Measurements from ENCODE around the gene RHBDL3. TPM values are rescaled to one million over a fixed set of nuclear protein-coding genes. Genes with fewer than 3 reads are reported as not detected.

RHBDL3 gene
- total and polyA plus RNA-seq, 10 of the 15 experiments (the other 5 are each of a cell fraction or from before 2014, with no cell fraction given) = 0.04 to 0.24 (median 0.04) TPM; not detected in 5

DNA sequence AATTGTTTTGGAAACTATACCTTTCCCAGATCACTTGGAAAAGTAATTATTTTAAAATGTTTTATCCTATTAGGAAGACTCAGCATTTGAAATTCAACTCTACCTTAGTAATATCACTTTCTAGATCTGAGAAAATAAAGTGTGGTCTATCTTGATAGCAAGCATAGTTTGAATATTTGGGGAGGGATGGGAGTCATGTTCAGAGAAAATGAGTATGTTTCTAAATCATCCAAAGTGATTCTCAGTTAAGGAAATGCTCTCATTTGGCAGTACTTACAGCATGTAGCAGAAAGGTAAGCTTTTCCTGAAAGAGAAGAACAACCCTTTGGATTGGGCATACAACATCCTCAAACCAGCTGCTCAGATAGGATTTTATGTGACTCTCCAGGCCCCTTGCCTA lies 69.4 kb downstream of the RHBDL3 start:
- Histone ChIP-seq H2AFZ (ENCODE audit: control insufficient read depth, low read depth, low read length) (no peak overlapping the region), H3K27me3 (replicated peaks in 1 of 2; ENCODE audit: control insufficient read depth in 2 of 2, insufficient read depth in 2 of 2, low read length in 1 of 2) (no peaks in the 10 kb centered on the region), H3K9me3 (replicated peaks; ENCODE audit: control insufficient read depth, insufficient read depth, low read length) (no peaks in the 10 kb centered on the region), H3K27ac (ENCODE audit: control insufficient read depth, insufficient read depth) (no peak overlapping the region), H3K36me3 (ENCODE audit: control insufficient read depth in 2 of 2, insufficient read depth in 2 of 2, low read length in 1 of 2) (peaks cover 0 to 2% of the 10 kb centered on the region in 2 experiments; a peak in 2 of 4 replicates), H3K4me2 (ENCODE audit: control insufficient read depth, insufficient read depth) (no peak overlapping the region), H4K20me1 (ENCODE audit: control insufficient read depth, insufficient read depth) (no peaks in the 10 kb centered on the region), H3K9ac (ENCODE audit: control insufficient read depth, insufficient read depth, low read length) (no peak overlapping the region), H3K79me2 (ENCODE audit: control insufficient read depth, insufficient read depth, low read length) (no peaks in the 10 kb centered on the region), H3K4me3 (no peak overlapping the region), H3K4me1 (ENCODE audit: control insufficient read depth, insufficient read depth, low read length) (no peaks in the 10 kb centered on the region)
- DNase-seq (ENCODE audit: low read depth, low spot score) (no peak), ATAC-seq (no peak), FAIRE-seq (no peak)
- POLR2A ChIA-PET = interaction anchor here (0.5 kb wide), 1 partner anchor 16 kb away, joined by 3 read pairs; no protein-coding TSS in a partner anchor
- no TSS peak for BruUV-seq (replicated peaks)
- in situ Hi-C loops (cut with MboI) (no loop called here), intact Hi-C loops (cut with micrococcal nuclease; ENCODE audit: unreplicated experiment) (no loop called here)
- TF ChIP-seq MEF2B (IDR thresholded peaks at IDR 0.05; ENCODE audit: partially characterized antibody, poor library complexity, severe bottlenecking) (no peak), NR2F1 (conservative IDR thresholded peaks at IDR 0.05) (no peak)
- CTCF ChIA-PET = interaction anchor here (1.0 to 9.3 kb wide), 3 partner anchors 9 to 16 kb away, joined by 3 to 54 read pairs (median 4); no protein-coding TSS in a partner anchor
- RAD21 ChIA-PET (ENCODE audit: unreplicated experiment) = no interaction called here
- SMC1A ChIA-PET (ENCODE audit: uncharacterized antibody, unreplicated experiment) = no interaction called here

GRCh38 chr17:32335687-32336086 lies 70.1 kb downstream of the RHBDL3 start:
- FAIRE-seq (no peak), DNase-seq (ENCODE audit: low read depth, low spot score) (no peak), ATAC-seq (no peak)
- no peak for TF ChIP-seq SUZ12 (IDR thresholded peaks at IDR 0.05; ENCODE audit: unreplicated experiment)
- no peak for TF ChIP-seq HDGF (IDR thresholded peaks at IDR 0.05)
- TF ChIP-seq POU2F2 (IDR thresholded peaks at IDR 0.05; ENCODE audit: borderline replicate concordance, low read depth, low read length) = no peak
- TF ChIP-seq MLLT1 (IDR thresholded peaks at IDR 0.05) = no peak
- no peak for TF ChIP-seq IKZF2 (IDR thresholded peaks at IDR 0.05)
- TF ChIP-seq IRF3 (IDR thresholded peaks at IDR 0.05) = no peak
- no peak for TF ChIP-seq NFYA (IDR thresholded peaks at IDR 0.05; ENCODE audit: borderline replicate concordance, low read depth, low read length)
- no peaks in the 10 kb centered on the region for H3K4me1 ChIP-seq (ENCODE audit: control insufficient read depth, insufficient read depth, low read length)
- ChIA-PET SMC1A (ENCODE audit: uncharacterized antibody, unreplicated experiment) (no interaction called here), POLR2A (no interaction called here), RAD21 (ENCODE audit: unreplicated experiment) (no interaction called here), CTCF (interaction anchor here (1.5 to 9.3 kb wide), 2 partner anchors 12 to 16 kb away, joined by 4 to 54 read pairs; no protein-coding TSS in a partner anchor)
- no peak overlapping the region for H3K27ac ChIP-seq (ENCODE audit: control insufficient read depth, insufficient read depth)
- no peak overlapping the region for H3K9ac ChIP-seq (ENCODE audit: control insufficient read depth, insufficient read depth, low read length)
- no peaks in the 10 kb centered on the region for H3K9me3 ChIP-seq (replicated peaks; ENCODE audit: control insufficient read depth, insufficient read depth, low read length)
- intact Hi-C loops (cut with micrococcal nuclease; ENCODE audit: unreplicated experiment) = no loop called here
- no peak overlapping the region for H2AFZ ChIP-seq (ENCODE audit: control insufficient read depth, low read depth, low read length)
- in situ Hi-C loops (cut with MboI) = no loop called here
- no TSS peak for BruUV-seq (replicated peaks)
- H3K4me3 ChIP-seq = no peak overlapping the region
- H3K4me2 ChIP-seq (ENCODE audit: control insufficient read depth, insufficient read depth) = no peak overlapping the region
- H3K27me3 ChIP-seq (replicated peaks in 1 of 2; ENCODE audit: control insufficient read depth in 2 of 2, insufficient read depth in 2 of 2, low read length in 1 of 2) = no peaks in the 10 kb centered on the region
- H3K36me3 ChIP-seq (ENCODE audit: control insufficient read depth in 2 of 2, insufficient read depth in 2 of 2, low read length in 1 of 2) = peaks cover 0 to 2% of the 10 kb centered on the region in 2 experiments; a peak in 2 of 4 replicates
- no peaks in the 10 kb centered on the region for H4K20me1 ChIP-seq (ENCODE audit: control insufficient read depth, insufficient read depth)
- 96% methylated on average over 4 of the region's 4 CpGs for WGBS (ENCODE audit: insufficient coverage, insufficient replicate concordance, low lambda C conversion rate, missing lambda C conversion rate)
- no peaks in the 10 kb centered on the region for H3K79me2 ChIP-seq (ENCODE audit: control insufficient read depth, insufficient read depth, low read length)
